Kidney (tissue), 14 donors: ENCODE data around the gene KCNMB2. TPM values are rescaled to one million over a fixed set of nuclear protein-coding genes. Genes with fewer than 3 reads are reported as not detected.
A peak's percentile ranks its signal among the peaks of the same experiment; 100 is the strongest.

Experiments
- DNase-seq, 5 donors: peaks; one replicate each; pipeline ENCODE4 v3.0.0-alpha.2; 2013 to 2020
- FAIRE-seq: peaks from 2 replicates; lab custom pipeline; 2012; peaks lifted over from hg19 to GRCh38; lab: Jason Lieb, UNC
- H3K27ac ChIP-seq, 2 donors: one replicate each; pipeline ENCODE4 v1.7.0; 2013; ENCODE audit warnings: low read depth in 2 of 2, low read length in 2 of 2, inconsistent platforms in 1 of 2
- H3K27me3 ChIP-seq: one replicate; pipeline ENCODE4 v1.7.1; 2013; ENCODE audit warnings: low read length, inconsistent platforms; ENCODE audit not compliant: control insufficient read depth, insufficient read depth
- H3K36me3 ChIP-seq, 3 donors: one replicate each; pipeline versions ENCODE4 v1.7.0 to v1.7.1; 2013; ENCODE audit warnings: low read length in 3 of 3, control low read depth in 1 of 3, inconsistent platforms in 1 of 3; ENCODE audit not compliant: insufficient read depth in 3 of 3, control insufficient read depth in 2 of 3
- H3K4me1 ChIP-seq, 3 donors: one replicate each; pipeline versions ENCODE4 v1.7.0 to v1.7.1; 2013; ENCODE audit warnings: low read length in 3 of 3, inconsistent platforms in 1 of 3, low read depth in 1 of 3; ENCODE audit not compliant: control insufficient read depth in 2 of 3, insufficient read depth in 2 of 3
- H3K4me3 ChIP-seq, 3 donors: one replicate each; pipeline versions ENCODE4 v1.7.0 to v1.8.1; 2013; ENCODE audit warnings: low read length in 3 of 3, control low read depth in 1 of 3, inconsistent platforms in 1 of 3
- H3K9ac ChIP-seq, 3 donors: one replicate each; pipeline versions ENCODE4 v1.7.0 to v1.7.1; 2013; ENCODE audit warnings: low read length in 3 of 3, control low read depth in 1 of 3, inconsistent platforms in 1 of 3
- H3K9me3 ChIP-seq, 3 donors: one replicate each; pipeline versions ENCODE4 v1.7.0 to v1.7.1; 2013; ENCODE audit warnings: low read length in 3 of 3, control low read depth in 1 of 3, inconsistent platforms in 1 of 3; ENCODE audit not compliant: control insufficient read depth in 2 of 3, insufficient read depth in 1 of 3
- intact Hi-C: fragments of 100-400 bp; cut with DNase I; formaldehyde crosslinking; loops from one replicate; pipeline ENCODE4 v1.11.1; 2022
- polyA plus RNA-seq: library from polyadenylated mRNA; stranded (reverse); fragments of 350-450 nt; fragmentation: Illumina TruSeq; extraction: RNeasy Lipid Tissue Mini Kit (QIAGEN cat#74804); gene quantifications from one replicate; pipeline ENCODE4 v1.2.3, GENCODE V29; 2014; ENCODE audit warnings: low read depth, low replicate concordance; ENCODE audit not compliant: insufficient read depth
- total RNA-seq: library from RNA; stranded (reverse); fragmentation: NEBNext Ultra II Directional; extraction: Animal tissue kit (Norgen Biotek cat#: 25700); gene quantifications from one replicate; pipeline ENCODE4 v1.2.1, GENCODE V29; 2021
- TF ChIP-seq, protein P1 (sequence below): IDR thresholded peaks from 3 replicates; pipeline ENCODE4 v1.5.1; 2012; ENCODE audit warnings: mild to moderate bottlenecking, moderate library complexity, borderline replicate concordance; ENCODE audit not compliant: insufficient read depth; ENCODE audit errors: extremely low read depth
- donor health status: control.
- donor health status: control.
- donor health status: control.
- donor health status: control.
- donor health status: control.
- donor health status: DM: yes; HTN: yes; CAD: no.
- donor health status: Normal renal cell carcinoma (clear cell type).

KCNMB2 gene
- total and polyA plus RNA-seq, 2 donors from 2014 or later = 2.1 to 4.4 TPM

- Histone ChIP-seq H3K27me3 (no peaks in the 10 kb centered on the region), H3K9me3 (no peaks in the 10 kb centered on the region), H3K36me3 (no peaks in the 10 kb centered on the region), H3K4me3 (no peak overlapping the region), H3K9ac (no peak overlapping the region), H3K4me1 (no peaks in the 10 kb centered on the region), H3K27ac (no peak overlapping the region)
- no peak for FAIRE-seq
- TF ChIP-seq, protein P1, sequence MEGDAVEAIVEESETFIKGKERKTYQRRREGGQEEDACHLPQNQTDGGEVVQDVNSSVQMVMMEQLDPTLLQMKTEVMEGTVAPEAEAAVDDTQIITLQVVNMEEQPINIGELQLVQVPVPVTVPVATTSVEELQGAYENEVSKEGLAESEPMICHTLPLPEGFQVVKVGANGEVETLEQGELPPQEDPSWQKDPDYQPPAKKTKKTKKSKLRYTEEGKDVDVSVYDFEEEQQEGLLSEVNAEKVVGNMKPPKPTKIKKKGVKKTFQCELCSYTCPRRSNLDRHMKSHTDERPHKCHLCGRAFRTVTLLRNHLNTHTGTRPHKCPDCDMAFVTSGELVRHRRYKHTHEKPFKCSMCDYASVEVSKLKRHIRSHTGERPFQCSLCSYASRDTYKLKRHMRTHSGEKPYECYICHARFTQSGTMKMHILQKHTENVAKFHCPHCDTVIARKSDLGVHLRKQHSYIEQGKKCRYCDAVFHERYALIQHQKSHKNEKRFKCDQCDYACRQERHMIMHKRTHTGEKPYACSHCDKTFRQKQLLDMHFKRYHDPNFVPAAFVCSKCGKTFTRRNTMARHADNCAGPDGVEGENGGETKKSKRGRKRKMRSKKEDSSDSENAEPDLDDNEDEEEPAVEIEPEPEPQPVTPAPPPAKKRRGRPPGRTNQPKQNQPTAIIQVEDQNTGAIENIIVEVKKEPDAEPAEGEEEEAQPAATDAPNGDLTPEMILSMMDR = no peak
- DNase-seq = no peak
- intact Hi-C loops = no loop called here
Observed at GRCh38 chr3:178532476-178532875, 3.8 kb upstream of the KCNMB2 start.

GRCh38 chr3:178537122-178537705 lies 978 bp downstream of the KCNMB2 start:
- Histone ChIP-seq H3K4me1 (no peaks in the 10 kb centered on the region), H3K9ac (peak overlapping the region in 2 of 3 donors; percentile 56 to 63), H3K27me3 (no peaks in the 10 kb centered on the region), H3K27ac (no peak overlapping the region), H3K4me3 (peak overlapping the region; percentile 59 to 67 (median 66)), H3K9me3 (no peaks in the 10 kb centered on the region), H3K36me3 (no peaks in the 10 kb centered on the region)
- intact Hi-C loops = no loop called here
- TF ChIP-seq, protein P1 = no peak
- FAIRE-seq (no peak), DNase-seq (no peak)

- TF ChIP-seq, protein P1 = no peak
- H3K27me3 ChIP-seq = no peaks in the 10 kb centered on the region
- H3K27ac ChIP-seq = no peak overlapping the region
- H3K36me3 ChIP-seq = no peaks in the 10 kb centered on the region
- no peaks in the 10 kb centered on the region for H3K9me3 ChIP-seq
- no peak for DNase-seq
- no peak for FAIRE-seq
- no peak overlapping the region for H3K9ac ChIP-seq
- H3K4me1 ChIP-seq = no peaks in the 10 kb centered on the region
- H3K4me3 ChIP-seq = no peak overlapping the region
- intact Hi-C loops = no loop called here
Observed at GRCh38 chr3:178538056-178538455, 1.8 kb downstream of the KCNMB2 start.

GRCh38 chr3:178540184-178540583 lies 3.9 kb downstream of the KCNMB2 start:
- TF ChIP-seq, protein P1 = no peak
- no peaks in the 10 kb centered on the region for H3K36me3 ChIP-seq
- no peaks in the 10 kb centered on the region for H3K9me3 ChIP-seq
- FAIRE-seq (no peak), DNase-seq (no peak)
- H3K27ac ChIP-seq = no peak overlapping the region
- H3K4me3 ChIP-seq = no peak overlapping the region
- no peaks in the 10 kb centered on the region for H3K27me3 ChIP-seq
- H3K9ac ChIP-seq = no peak overlapping the region
- intact Hi-C loops = no loop called here
- H3K4me1 ChIP-seq = no peaks in the 10 kb centered on the region
